Measurements from ENCODE around the gene FTCD.

DNA sequence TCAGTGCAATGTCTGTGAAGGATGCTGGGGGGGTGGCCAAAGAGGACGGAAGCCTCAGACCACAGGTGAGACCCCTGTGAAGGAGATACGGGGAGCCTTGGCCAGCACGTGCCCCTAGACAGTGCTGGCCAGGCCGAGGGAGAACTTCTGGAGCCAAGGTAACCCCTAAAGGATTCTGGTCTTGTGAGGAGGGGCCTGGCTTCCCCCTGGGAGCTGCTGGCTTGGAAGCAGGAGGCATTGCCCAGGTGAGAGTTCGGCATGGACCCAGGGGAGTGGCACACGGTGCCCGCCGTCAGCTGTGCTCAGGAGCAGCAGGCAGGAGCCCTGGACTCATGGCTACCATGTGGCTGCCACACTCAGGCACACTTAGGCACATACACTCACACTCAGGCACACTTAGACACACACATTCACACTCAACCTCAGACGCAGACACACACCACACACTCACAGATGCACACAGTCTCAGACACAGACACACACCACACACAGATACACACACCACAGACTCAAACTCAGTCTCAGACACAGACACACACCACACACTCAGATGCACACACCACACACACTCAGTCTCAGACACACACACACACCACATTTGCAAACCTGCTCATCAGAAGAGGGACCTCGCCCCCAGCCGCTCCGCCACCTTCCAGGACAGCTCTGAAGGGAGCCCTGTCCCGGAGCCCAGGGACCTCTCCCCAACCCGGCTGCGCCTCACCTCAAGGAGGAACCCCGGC, 58.6 kb downstream of the FTCD start:
- TF ChIP-seq POLR2A (IDR thresholded peaks at IDR 0.05): no peak
- TF ChIP-seq, protein P1, sequence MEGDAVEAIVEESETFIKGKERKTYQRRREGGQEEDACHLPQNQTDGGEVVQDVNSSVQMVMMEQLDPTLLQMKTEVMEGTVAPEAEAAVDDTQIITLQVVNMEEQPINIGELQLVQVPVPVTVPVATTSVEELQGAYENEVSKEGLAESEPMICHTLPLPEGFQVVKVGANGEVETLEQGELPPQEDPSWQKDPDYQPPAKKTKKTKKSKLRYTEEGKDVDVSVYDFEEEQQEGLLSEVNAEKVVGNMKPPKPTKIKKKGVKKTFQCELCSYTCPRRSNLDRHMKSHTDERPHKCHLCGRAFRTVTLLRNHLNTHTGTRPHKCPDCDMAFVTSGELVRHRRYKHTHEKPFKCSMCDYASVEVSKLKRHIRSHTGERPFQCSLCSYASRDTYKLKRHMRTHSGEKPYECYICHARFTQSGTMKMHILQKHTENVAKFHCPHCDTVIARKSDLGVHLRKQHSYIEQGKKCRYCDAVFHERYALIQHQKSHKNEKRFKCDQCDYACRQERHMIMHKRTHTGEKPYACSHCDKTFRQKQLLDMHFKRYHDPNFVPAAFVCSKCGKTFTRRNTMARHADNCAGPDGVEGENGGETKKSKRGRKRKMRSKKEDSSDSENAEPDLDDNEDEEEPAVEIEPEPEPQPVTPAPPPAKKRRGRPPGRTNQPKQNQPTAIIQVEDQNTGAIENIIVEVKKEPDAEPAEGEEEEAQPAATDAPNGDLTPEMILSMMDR (IDR thresholded peaks at IDR 0.05): no peak
